HFF-Myc (cell line): ENCODE results near the gene SMNDC1.
"Not testable (repeated sequence)": the region's sequence is repeated elsewhere in the genome, so short reads cannot be mapped to it uniquely, and the experiment has no call there.

ENCODE experiments used
- DNase-seq: peaks from one replicate; pipeline ENCODE4 v3.0.0-alpha.2; 2011; ENCODE audit warnings: low read depth; ENCODE audit errors: extremely low read depth
- H3K4me3 ChIP-seq: replicated peaks from 2 replicates; pipeline ENCODE4 v1.5.1; 2011; ENCODE audit warnings: low read depth, mild to moderate bottlenecking, control low read depth, low read length
- CTCF ChIP-seq: IDR thresholded peaks from 2 replicates; pipeline ENCODE4 v1.5.1; 2012; ENCODE audit warnings: mild to moderate bottlenecking, low read depth, low read length, control low read depth; ENCODE audit errors: missing control alignments

The SMNDC1 gene

GRCh38 chr10:110276603-110277002 is 28.1 kb downstream of the SMNDC1 start:
- no peak for DNase-seq
- no peak for TF ChIP-seq CTCF
- no peak overlapping the region for H3K4me3 ChIP-seq

GRCh38 chr10:110275128-110275729 is 29.5 kb downstream of the SMNDC1 start:
- no peak for DNase-seq
- no peak for TF ChIP-seq CTCF
- no peak overlapping the region for H3K4me3 ChIP-seq

GRCh38 chr10:110274647-110275046 is 30.1 kb downstream of the SMNDC1 start:
- no peak overlapping the region for H3K4me3 ChIP-seq
- DNase-seq = no peak
- no peak for TF ChIP-seq CTCF

GRCh38 chr10:110274072-110274627 is 30.6 kb downstream of the SMNDC1 start:
- no peak for TF ChIP-seq CTCF
- no peak for DNase-seq
- H3K4me3 ChIP-seq = no peak overlapping the region

GRCh38 chr10:110273474-110273873 is 31.2 kb downstream of the SMNDC1 start:
- no peak for DNase-seq
- no peak for TF ChIP-seq CTCF
- H3K4me3 ChIP-seq = no peak overlapping the region

GRCh38 chr10:110272995-110273394 is 31.7 kb downstream of the SMNDC1 start:
- DNase-seq, H3K4me3 ChIP-seq: not testable (repeated sequence)

- TF ChIP-seq CTCF = no peak
- H3K4me3 ChIP-seq = no peak overlapping the region
- DNase-seq = no peak
Measured at GRCh38 chr10:110269374-110270318, 35.1 kb downstream of the SMNDC1 start.
